Stromal cell of bone marrow (primary cell): Measurements from ENCODE around the gene ERLIN1.
"Not testable (repeated sequence)": the region's sequence is repeated elsewhere in the genome, so short reads cannot be mapped to it uniquely, and the experiment has no call there.

Source experiments
- DNase-seq: peaks from one replicate; pipeline ENCODE4 v3.0.0-alpha.2; 2012; ENCODE audit warnings: low read depth

The ERLIN1 gene

GRCh38 chr10:100133801-100134200 lies 52.0 kb downstream of the ERLIN1 start:
- DNase-seq, result no peak

- no peak for DNase-seq
These were observed 53.4 kb downstream of the ERLIN1 start for GRCh38 chr10:100132427-100132826.

- no peak for DNase-seq
These were observed 54.3 kb downstream of the ERLIN1 start for GRCh38 chr10:100131571-100131970.

- DNase-seq, result no peak
These were observed 55.0 kb downstream of the ERLIN1 start for GRCh38 chr10:100130831-100131230.

GRCh38 chr10:100129424-100129823 lies 56.4 kb downstream of the ERLIN1 start:
- no peak for DNase-seq

GRCh38 chr10:100128951-100129350 lies 56.9 kb downstream of the ERLIN1 start:
- no peak for DNase-seq

- DNase-seq, result not testable (repeated sequence)
These were observed 60.5 kb downstream of the ERLIN1 start for GRCh38 chr10:100125335-100125734.

GRCh38 chr10:100124097-100124496 lies 61.7 kb downstream of the ERLIN1 start:
- no peak for DNase-seq

GRCh38 chr10:100122780-100123179 lies 63.0 kb downstream of the ERLIN1 start:
- DNase-seq, result no peak

GRCh38 chr10:100120550-100120949 lies 65.3 kb downstream of the ERLIN1 start:
- DNase-seq, result no peak

GRCh38 chr10:100119726-100120125 lies 66.1 kb downstream of the ERLIN1 start:
- DNase-seq, result no peak

- no peak for DNase-seq
These were observed 70.7 kb downstream of the ERLIN1 start for GRCh38 chr10:100114976-100115770.

GRCh38 chr10:100114460-100114859 lies 71.4 kb downstream of the ERLIN1 start:
- no peak for DNase-seq

- DNase-seq, result no peak
These were observed 76.2 kb downstream of the ERLIN1 start for GRCh38 chr10:100109670-100110069.

GRCh38 chr10:100106865-100107264 lies 79.0 kb downstream of the ERLIN1 start:
- no peak for DNase-seq

- DNase-seq, result no peak
These were observed 81.5 kb downstream of the ERLIN1 start for GRCh38 chr10:100104300-100104699.

GRCh38 chr10:100103581-100103980 lies 82.2 kb downstream of the ERLIN1 start:
- no peak for DNase-seq

- DNase-seq, result no peak
These were observed 84.4 kb downstream of the ERLIN1 start for GRCh38 chr10:100101192-100102076.

- no peak for DNase-seq
These were observed 85.1 kb downstream of the ERLIN1 start for GRCh38 chr10:100100651-100101184.
